GM12878 (cell line): ENCODE measurements around the gene SMC1B. TPM values are rescaled to one million over a fixed set of nuclear protein-coding genes. Genes with fewer than 3 reads are reported as not detected.

Experiments
- ATAC-seq: fragments of 200-7000 bp; cut with Tn5 transposase; 3 replicates; pipeline ENCODE4 v1.9.1; 2020; ENCODE audit warnings: mild to moderate bottlenecking, moderate library complexity
- BruUV-seq: library from RNA; stranded (reverse); fragments of 400-500 nt; replicated peaks from 2 replicates; lab custom pipeline; 2021; lab: Mats Ljungman, UMichigan
- CTCF ChIA-PET: fragments of 300-600 bp; sonication (Branson Sonifier 250); formaldehyde crosslinking; extraction: SDS; loops from one replicate; lab custom pipeline; 2021; ENCODE audit warnings: inconsistent platforms; lab: Yijun Ruan, JAX
- POLR2A ChIA-PET: fragments of 350-600 bp; formaldehyde crosslinking; extraction: SDS; loops from one replicate; lab custom pipeline; 2021; ENCODE audit warnings: inconsistent platforms; lab: Charles Lee
- RAD21 ChIA-PET: fragments of 300-600 bp; sonication (Branson Sonifier 250); formaldehyde crosslinking; loops from one replicate; lab custom pipeline; 2023; ENCODE audit warnings: antibody characterized with exemption; ENCODE audit not compliant: unreplicated experiment; lab: Charles Lee
- SMC1A ChIA-PET: fragments of 300-600 bp; sonication (Branson Sonifier 250); formaldehyde crosslinking; loops from one replicate; lab custom pipeline; 2023; ENCODE audit not compliant: unreplicated experiment, uncharacterized antibody; lab: Charles Lee
- DNase-seq: peaks from one replicate; pipeline ENCODE4 v3.0.0-alpha.2; 2011; ENCODE audit warnings: low read depth, low spot score
- FAIRE-seq: peaks from 3 replicates; lab custom pipeline; 2011; peaks lifted over from hg19 to GRCh38; lab: Jason Lieb, UNC
- H2AFZ ChIP-seq: 2 replicates; pipeline ENCODE4 v1.6.0; 2011; ENCODE audit warnings: low read depth, low read length, control low read depth; ENCODE audit not compliant: control insufficient read depth
- H3K27ac ChIP-seq: 2 replicates; pipeline ENCODE4 v1.5.1; 2011; ENCODE audit warnings: control low read depth; ENCODE audit not compliant: control insufficient read depth, insufficient read depth
- H3K27me3 ChIP-seq, 2 experiments: replicated peaks in 1 of 2; 2 replicates each; pipeline versions ENCODE4 v1.6.0 to v1.6.1; 2011; ENCODE audit warnings: low read length in 1 of 2; ENCODE audit not compliant: control insufficient read depth in 2 of 2, insufficient read depth in 2 of 2
- H3K36me3 ChIP-seq, 2 experiments: 2 replicates each; pipeline ENCODE4 v1.5.1; 2011; ENCODE audit warnings: low read length in 1 of 2; ENCODE audit not compliant: control insufficient read depth in 2 of 2, insufficient read depth in 2 of 2
- H3K4me1 ChIP-seq: 2 replicates; pipeline ENCODE4 v1.6.1; 2011; ENCODE audit warnings: mild to moderate bottlenecking, low read length, moderate library complexity, mixed read lengths; ENCODE audit not compliant: control insufficient read depth, insufficient read depth
- H3K4me2 ChIP-seq: 2 replicates; pipeline ENCODE4 v1.6.0; 2011; ENCODE audit warnings: control low read depth; ENCODE audit not compliant: control insufficient read depth, insufficient read depth
- H3K4me3 ChIP-seq: fragments of 200-600 bp; sonication (generic); 2 replicates; pipeline ENCODE4 v1.5.1; 2016
- H3K79me2 ChIP-seq: 2 replicates; pipeline ENCODE4 v1.6.0; 2011; ENCODE audit warnings: low read length; ENCODE audit not compliant: control insufficient read depth, insufficient read depth
- H3K9ac ChIP-seq: 2 replicates; pipeline ENCODE4 v1.8.0; 2011; ENCODE audit warnings: low read length, control low read depth, mixed read lengths; ENCODE audit not compliant: control insufficient read depth, insufficient read depth
- H3K9me3 ChIP-seq: replicated peaks from 3 replicates; pipeline ENCODE4 v1.5.1; 2011; ENCODE audit warnings: mild to moderate bottlenecking, low read length; ENCODE audit not compliant: control insufficient read depth, insufficient read depth
- H4K20me1 ChIP-seq: 2 replicates; pipeline ENCODE4 v1.6.0; 2011; ENCODE audit not compliant: control insufficient read depth, insufficient read depth
- BCL11A ChIP-seq: IDR thresholded peaks from 2 replicates; pipeline ENCODE4 v1.6.1; 2011; ENCODE audit warnings: low read depth, low read length
- BHLHE40 ChIP-seq, 2 experiments: fragments of 450-650 bp in 1 of 2; IDR thresholded peaks; 2 replicates each; pipeline ENCODE4 v1.6.1; 2011 to 2017; ENCODE audit warnings: low read depth in 2 of 2, borderline replicate concordance in 1 of 2, improper control_type of control experiment in 1 of 2, low read length in 1 of 2, mild to moderate bottlenecking in 1 of 2
- DPF2 ChIP-seq: fragments of 450-650 bp; IDR thresholded peaks from 2 replicates; pipeline ENCODE4 v1.6.1; 2017; ENCODE audit warnings: mild to moderate bottlenecking
- EZH2 ChIP-seq: IDR thresholded peaks from 2 replicates; pipeline ENCODE4 v1.6.1; 2012; ENCODE audit warnings: low read depth, mild to moderate bottlenecking, control low read depth, inconsistent platforms, low read length, borderline replicate concordance; ENCODE audit not compliant: control insufficient read depth
- IRF4 ChIP-seq: IDR thresholded peaks from 2 replicates; pipeline ENCODE4 v1.6.1; 2011; ENCODE audit warnings: low read depth, low read length
- JUND ChIP-seq: IDR thresholded peaks from 2 replicates; pipeline ENCODE4 v1.6.1; 2012; ENCODE audit warnings: low read depth, mild to moderate bottlenecking, low read length, improper control_type of control experiment, moderate library complexity
- MAX ChIP-seq: IDR thresholded peaks from 2 replicates; pipeline ENCODE4 v1.6.1; 2012; ENCODE audit warnings: low read depth, low read length, improper control_type of control experiment
- MEF2A ChIP-seq: IDR thresholded peaks from 2 replicates; pipeline ENCODE4 v1.6.1; 2011; ENCODE audit warnings: low read depth, mild to moderate bottlenecking, low read length, moderate library complexity; ENCODE audit not compliant: insufficient read depth
- NFIC ChIP-seq: IDR thresholded peaks from 2 replicates; pipeline ENCODE4 v1.6.1; 2012; ENCODE audit warnings: low read depth, mild to moderate bottlenecking, inconsistent platforms, low read length, moderate library complexity
- NR2C1 ChIP-seq: fragments of 450-650 bp; IDR thresholded peaks from 2 replicates; pipeline ENCODE4 v1.6.1; 2017; ENCODE audit warnings: antibody characterized with exemption, mild to moderate bottlenecking, moderate library complexity
- POLR2AphosphoS5 ChIP-seq: IDR thresholded peaks from 2 replicates; pipeline ENCODE4 v1.6.1; 2011; ENCODE audit warnings: mild to moderate bottlenecking, low read length, inconsistent platforms
- POU2F2 ChIP-seq: IDR thresholded peaks from 3 replicates; pipeline ENCODE4 v1.6.1; 2011; ENCODE audit warnings: low read depth, mild to moderate bottlenecking, low read length, borderline replicate concordance
- RUNX3 ChIP-seq: IDR thresholded peaks from 2 replicates; pipeline ENCODE4 v1.6.1; 2012; ENCODE audit warnings: low read length, inconsistent platforms
- STAT3 ChIP-seq: IDR thresholded peaks from 2 replicates; pipeline ENCODE4 v1.6.1; 2011; ENCODE audit warnings: low read depth, low read length, improper control_type of control experiment
- SUPT20H ChIP-seq: IDR thresholded peaks from 2 replicates; pipeline ENCODE4 v1.6.1; 2011; ENCODE audit warnings: low read depth, mild to moderate bottlenecking, low read length, moderate library complexity, borderline replicate concordance; ENCODE audit not compliant: control insufficient read depth
- TAF1 ChIP-seq: IDR thresholded peaks from 2 replicates; pipeline ENCODE4 v1.6.1; 2011; ENCODE audit warnings: mild to moderate bottlenecking, low read depth, low read length, borderline replicate concordance
- USF2 ChIP-seq: IDR thresholded peaks from 2 replicates; pipeline ENCODE4 v1.6.1; 2011; ENCODE audit warnings: low read depth, low read length, improper control_type of control experiment, borderline replicate concordance
- ZNF207 ChIP-seq: fragments of 450-650 bp; IDR thresholded peaks from 2 replicates; pipeline ENCODE4 v1.6.1; 2014; ENCODE audit warnings: antibody characterized with exemption, mild to moderate bottlenecking, borderline replicate concordance
- WGBS: methylation state at CpG from one replicate; pipeline ENCODE4 v1.1.6; 2016; ENCODE audit warnings: low lambda C conversion rate; ENCODE audit not compliant: insufficient replicate concordance, insufficient coverage; ENCODE audit errors: missing lambda C conversion rate; 5-methylcytosine and 5-hydroxymethylcytosine counted together
- in situ Hi-C: fragments of 300-500 bp; cut with MboI; formaldehyde crosslinking; loops from 9 replicates; pipeline ENCODE4 v1.14.3; 2018; ENCODE audit warnings: mixed read lengths
- intact Hi-C: fragments of 100-400 bp; cut with micrococcal nuclease; formaldehyde crosslinking; loops from one replicate; pipeline ENCODE4 v1.14.2; 2022; ENCODE audit not compliant: unreplicated experiment
- polyA plus RNA-seq, 11 experiments: library from polyadenylated mRNA; depleted of rRNA in 4 of 11; unstranded in 6 of 11; stranded (reverse) in 5 of 11; fragments of >200 nt; fragmentation: Nextera tagmentation in 4 of 11; fragmentation: Illumina TruSeq in 1 of 11; extraction: Ambion mirVana in 4 of 11; extraction: Trizol in 1 of 11; gene quantifications; 1 replicate in 1 of 11; 2 replicates in 10 of 11; pipeline versions ENCODE4 v1.2.1 to v1.2.3, GENCODE V29; 2011 to 2016; ENCODE audit warnings: inconsistent platforms in 2 of 11, missing spikeins in 2 of 11, low read depth in 1 of 11
- total RNA-seq, 4 experiments: library from RNA; depleted of rRNA in 3 of 4; stranded (reverse); fragments of >200 nt in 3 of 4; fragmentation: Illumina TruSeq in 1 of 4; extraction: Trizol in 1 of 4; gene quantifications; 2 replicates each; pipeline versions ENCODE4 v1.2.1 to v1.2.3, GENCODE V29; 2013 to 2021

Gene SMC1B
- total and polyA plus RNA-seq, 10 of the 15 experiments (the other 5 are each of a cell fraction or from before 2014, with no cell fraction given) = not detected

GRCh38 chr22:45366713-45367112 lies 46.7 kb downstream of the SMC1B start:
- CTCF ChIA-PET = no interaction called here
- H3K4me2 ChIP-seq = no peak overlapping the region
- H2AFZ ChIP-seq = no peak overlapping the region
- no peak for FAIRE-seq
- BruUV-seq = no TSS peak
- DNase-seq = no peak
- H3K79me2 ChIP-seq = no peaks in the 10 kb centered on the region
- H4K20me1 ChIP-seq = no peaks in the 10 kb centered on the region
- H3K27ac ChIP-seq = no peak overlapping the region
- no peak overlapping the region for H3K9ac ChIP-seq
- TF ChIP-seq RUNX3 (no peak), MAX (no peak), BCL11A (no peak), POLR2AphosphoS5 (no peak), NR2C1 (no peak), SUPT20H (no peak), DPF2 (no peak), IRF4 (no peak), MEF2A (no peak), NFIC (no peak)
- intact Hi-C loops (no loop called here), in situ Hi-C loops (no loop called here)
- no peaks in the 10 kb centered on the region for H3K4me1 ChIP-seq
- WGBS = 60% methylated on average over 3 of the region's 3 CpGs
- no peak overlapping the region for H3K4me3 ChIP-seq
- H3K9me3 ChIP-seq = peaks cover 2% of the 10 kb centered on the region; the same call in 1 of the 3 replicates
- SMC1A ChIA-PET = no interaction called here
- RAD21 ChIA-PET = no interaction called here
- POLR2A ChIA-PET = no interaction called here
- no peak for ATAC-seq
- H3K27me3 ChIP-seq = no peaks in the 10 kb centered on the region
- no peaks in the 10 kb centered on the region for H3K36me3 ChIP-seq

GRCh38 chr22:45359627-45360026 lies 53.8 kb downstream of the SMC1B start:
- RAD21 ChIA-PET = no interaction called here
- DNase-seq (no peak), FAIRE-seq (no peak), ATAC-seq (no peak)
- SMC1A ChIA-PET = no interaction called here
- POLR2A ChIA-PET = no interaction called here
- no peaks in the 10 kb centered on the region for H3K9me3 ChIP-seq
- H3K79me2 ChIP-seq = no peaks in the 10 kb centered on the region
- H3K4me3 ChIP-seq = no peak overlapping the region
- H4K20me1 ChIP-seq = no peaks in the 10 kb centered on the region
- no peaks in the 10 kb centered on the region for H3K36me3 ChIP-seq
- no peak overlapping the region for H3K4me2 ChIP-seq
- CTCF ChIA-PET = no interaction called here
- intact Hi-C loops (no loop called here), in situ Hi-C loops (no loop called here)
- no peaks in the 10 kb centered on the region; a peak in 1 of 4 replicates for H3K27me3 ChIP-seq
- H3K4me1 ChIP-seq = no peaks in the 10 kb centered on the region
- no peak overlapping the region for H3K27ac ChIP-seq
- 48% methylated on average over 4 of the region's 4 CpGs for WGBS
- no TSS peak for BruUV-seq
- H2AFZ ChIP-seq = no peak overlapping the region
- no peak overlapping the region for H3K9ac ChIP-seq
- TF ChIP-seq POU2F2 (no peak), USF2 (no peak), BHLHE40 (IDR thresholded peaks at IDR 0.05; ENCODE audit: borderline replicate concordance in 1 of 2, low read depth in 2 of 2, low read length in 1 of 2) (no peak), JUND (no peak), STAT3 (no peak), TAF1 (no peak), EZH2 (no peak), ZNF207 (no peak)
